ENCODE measurements around the gene CDC73.

CDC73 gene

GRCh38 chr1:193299038-193299437 lies 177.2 kb downstream of the CDC73 start:
- no peak for DNase-seq

GRCh38 chr1:193301746-193302145 lies 179.9 kb downstream of the CDC73 start:
- no peak for DNase-seq

- DNase-seq = no peak
These were observed 182.0 kb downstream of the CDC73 start for GRCh38 chr1:193303849-193304248.

All from NCI-H524 treated with DMSO at 0.1 percent for 48 hours (cell line).